SK-N-SH treated with all-trans-retinoic acid at 6 μM for 48 hours (cell line): ENCODE results near the gene ULBP1.

Experiments
- ATAC-seq: fragments of 200-7000 bp; cut with Tn5 transposase; 3 replicates; pipeline ENCODE4 v1.9.1; 2020; ENCODE audit warnings: mild to moderate bottlenecking, moderate library complexity
- BACH2 ChIP-seq: fragments of 250-450 bp; sonication (Bioruptor Pico); IDR thresholded peaks from 2 replicates; pipeline ENCODE4 v1.9.0; 2021; ENCODE audit warnings: mild to moderate bottlenecking, borderline replicate concordance
- CSDC2 ChIP-seq: fragments of 250-450 bp; sonication (Bioruptor Pico); IDR thresholded peaks from 2 replicates; pipeline ENCODE4 v1.5.0; 2020; ENCODE audit warnings: mild to moderate bottlenecking, moderate library complexity
- ESRRG ChIP-seq: fragments of 250-450 bp; sonication (Bioruptor Pico); IDR thresholded peaks from 2 replicates; pipeline ENCODE4 v1.6.1; 2021; ENCODE audit warnings: mild to moderate bottlenecking
- GLIS3 ChIP-seq: fragments of 250-450 bp; sonication (Bioruptor Pico); IDR thresholded peaks from 2 replicates; pipeline ENCODE4 v1.5.0; 2020; ENCODE audit warnings: mild to moderate bottlenecking, moderate library complexity
- ISL1 ChIP-seq: fragments of 250-450 bp; sonication (Bioruptor Pico); IDR thresholded peaks from 2 replicates; pipeline ENCODE4 v2.1.2; 2022; ENCODE audit warnings: mild to moderate bottlenecking, moderate library complexity
- OSR1 ChIP-seq: fragments of 250-450 bp; sonication (Bioruptor Pico); IDR thresholded peaks from 2 replicates; pipeline ENCODE4 v1.8.0; 2022; ENCODE audit warnings: moderate library complexity, mild to moderate bottlenecking, inconsistent platforms
- PPARA ChIP-seq: fragments of 250-450 bp; sonication (Bioruptor Pico); IDR thresholded peaks from 2 replicates; pipeline ENCODE4 v1.5.0; 2020; ENCODE audit warnings: mild to moderate bottlenecking, borderline replicate concordance
- RARB ChIP-seq: fragments of 250-450 bp; sonication (Bioruptor Pico); IDR thresholded peaks from 2 replicates; pipeline ENCODE4 v1.8.0; 2021; ENCODE audit warnings: mild to moderate bottlenecking, moderate library complexity
- SNAI2 ChIP-seq: fragments of 250-450 bp; sonication (Bioruptor Pico); IDR thresholded peaks from 2 replicates; pipeline ENCODE4 v1.5.0; 2020; ENCODE audit warnings: mild to moderate bottlenecking, moderate library complexity
- TCF4 ChIP-seq: fragments of 250-450 bp; sonication (Bioruptor Pico); IDR thresholded peaks from 2 replicates; pipeline ENCODE4 v1.8.0; 2021; ENCODE audit warnings: mild to moderate bottlenecking, moderate library complexity, borderline replicate concordance
- ZC3H10 ChIP-seq: fragments of 250-450 bp; sonication (Bioruptor Pico); IDR thresholded peaks from 2 replicates; pipeline ENCODE4 v1.5.1; 2021; ENCODE audit warnings: mild to moderate bottlenecking, moderate library complexity
- ZFP3 ChIP-seq: fragments of 250-450 bp; sonication (Bioruptor Pico); IDR thresholded peaks from 2 replicates; pipeline ENCODE4 v1.5.0; 2020; ENCODE audit warnings: mild to moderate bottlenecking, moderate library complexity
- ZFP30 ChIP-seq: fragments of 450-650 bp; formaldehyde crosslinking; IDR thresholded peaks from 2 replicates; pipeline ENCODE4 v1.5.0; 2022; ENCODE audit warnings: mild to moderate bottlenecking, moderate library complexity
- ZNF565 ChIP-seq: fragments of 450-650 bp; formaldehyde crosslinking; conservative IDR thresholded peaks from 2 replicates; pipeline ENCODE4 v1.5.0; 2020; ENCODE audit warnings: low read depth, mild to moderate bottlenecking, moderate library complexity
- ZNF70 ChIP-seq: fragments of 450-650 bp; formaldehyde crosslinking; IDR thresholded peaks from 2 replicates; pipeline ENCODE4 v1.5.0; 2020; ENCODE audit warnings: mild to moderate bottlenecking, moderate library complexity
- ZNF8 ChIP-seq: fragments of 450-650 bp; formaldehyde crosslinking; IDR thresholded peaks from 2 replicates; pipeline ENCODE4 v1.5.0; 2020; ENCODE audit warnings: mild to moderate bottlenecking, moderate library complexity
- TF ChIP-seq, protein P1 (sequence below): fragments of 250-450 bp; sonication (Bioruptor Pico); IDR thresholded peaks from 2 replicates; pipeline ENCODE4 v1.5.0; 2020; ENCODE audit warnings: mild to moderate bottlenecking, moderate library complexity
- TF ChIP-seq, protein P2 (sequence below): fragments of 250-450 bp; sonication (Bioruptor Pico); IDR thresholded peaks from 2 replicates; pipeline ENCODE4 v1.5.1; 2021; ENCODE audit warnings: mild to moderate bottlenecking, moderate library complexity
- TF ChIP-seq, protein P3 (sequence below): fragments of 250-450 bp; sonication (Bioruptor Pico); IDR thresholded peaks from 2 replicates; pipeline ENCODE4 v1.8.0; 2020; ENCODE audit warnings: mild to moderate bottlenecking, moderate library complexity, borderline replicate concordance
- TF ChIP-seq, protein P4 (sequence below): fragments of 250-450 bp; sonication (Bioruptor Pico); IDR thresholded peaks from 2 replicates; pipeline ENCODE4 v1.5.1; 2020; ENCODE audit warnings: low read depth, mild to moderate bottlenecking, moderate library complexity

The ULBP1 gene

DNA sequence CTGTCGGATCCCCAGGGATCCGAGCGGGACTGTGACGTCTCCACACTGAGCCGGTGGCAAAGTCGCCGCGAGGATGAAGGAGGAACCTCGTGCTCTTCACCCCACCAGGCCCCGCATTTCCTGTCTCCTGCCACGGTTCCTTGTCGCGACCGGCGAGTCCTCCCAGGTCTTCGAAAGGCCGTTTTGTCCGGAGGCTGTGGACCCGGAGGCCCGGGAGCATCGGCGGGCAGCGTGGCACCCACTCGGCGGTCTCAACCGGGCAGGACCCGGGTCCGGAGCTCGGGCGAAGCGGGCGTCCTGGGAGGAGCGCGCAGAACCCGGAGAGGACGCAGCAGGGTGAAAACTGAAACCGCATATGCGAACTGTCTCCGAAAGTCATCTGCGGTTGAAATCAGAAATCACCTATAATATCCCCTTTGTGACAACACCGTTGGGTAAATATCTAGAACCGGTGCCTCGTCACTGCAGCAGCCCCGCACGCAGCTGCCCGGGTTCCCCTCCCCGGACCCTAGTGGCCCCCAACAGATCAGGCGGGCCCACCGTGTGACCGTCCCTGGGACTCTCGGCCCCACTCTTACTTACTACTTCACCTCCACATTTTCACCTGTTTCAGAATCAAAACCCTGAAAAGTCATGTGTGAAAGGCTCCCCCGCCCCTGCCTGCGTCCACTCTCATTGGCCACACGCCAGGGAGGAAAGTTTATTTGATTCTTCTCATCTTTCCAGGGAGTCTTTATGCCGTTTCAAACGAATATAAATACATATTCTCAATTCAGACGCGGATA lies 25.0 kb upstream of the ULBP1 start:
- peak; percentile 10; the same call in 1 of the 3 replicates for ATAC-seq
- no peak for TF ChIP-seq RARB (CRISPR knock-in tag)
- TF ChIP-seq, protein P1, sequence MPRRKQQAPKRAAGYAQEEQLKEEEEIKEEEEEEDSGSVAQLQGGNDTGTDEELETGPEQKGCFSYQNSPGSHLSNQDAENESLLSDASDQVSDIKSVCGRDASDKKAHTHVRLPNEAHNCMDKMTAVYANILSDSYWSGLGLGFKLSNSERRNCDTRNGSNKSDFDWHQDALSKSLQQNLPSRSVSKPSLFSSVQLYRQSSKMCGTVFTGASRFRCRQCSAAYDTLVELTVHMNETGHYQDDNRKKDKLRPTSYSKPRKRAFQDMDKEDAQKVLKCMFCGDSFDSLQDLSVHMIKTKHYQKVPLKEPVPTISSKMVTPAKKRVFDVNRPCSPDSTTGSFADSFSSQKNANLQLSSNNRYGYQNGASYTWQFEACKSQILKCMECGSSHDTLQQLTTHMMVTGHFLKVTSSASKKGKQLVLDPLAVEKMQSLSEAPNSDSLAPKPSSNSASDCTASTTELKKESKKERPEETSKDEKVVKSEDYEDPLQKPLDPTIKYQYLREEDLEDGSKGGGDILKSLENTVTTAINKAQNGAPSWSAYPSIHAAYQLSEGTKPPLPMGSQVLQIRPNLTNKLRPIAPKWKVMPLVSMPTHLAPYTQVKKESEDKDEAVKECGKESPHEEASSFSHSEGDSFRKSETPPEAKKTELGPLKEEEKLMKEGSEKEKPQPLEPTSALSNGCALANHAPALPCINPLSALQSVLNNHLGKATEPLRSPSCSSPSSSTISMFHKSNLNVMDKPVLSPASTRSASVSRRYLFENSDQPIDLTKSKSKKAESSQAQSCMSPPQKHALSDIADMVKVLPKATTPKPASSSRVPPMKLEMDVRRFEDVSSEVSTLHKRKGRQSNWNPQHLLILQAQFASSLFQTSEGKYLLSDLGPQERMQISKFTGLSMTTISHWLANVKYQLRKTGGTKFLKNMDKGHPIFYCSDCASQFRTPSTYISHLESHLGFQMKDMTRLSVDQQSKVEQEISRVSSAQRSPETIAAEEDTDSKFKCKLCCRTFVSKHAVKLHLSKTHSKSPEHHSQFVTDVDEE (CRISPR knock-in tag) = no peak
- no peak for TF ChIP-seq ZFP30
- TF ChIP-seq, protein P2, sequence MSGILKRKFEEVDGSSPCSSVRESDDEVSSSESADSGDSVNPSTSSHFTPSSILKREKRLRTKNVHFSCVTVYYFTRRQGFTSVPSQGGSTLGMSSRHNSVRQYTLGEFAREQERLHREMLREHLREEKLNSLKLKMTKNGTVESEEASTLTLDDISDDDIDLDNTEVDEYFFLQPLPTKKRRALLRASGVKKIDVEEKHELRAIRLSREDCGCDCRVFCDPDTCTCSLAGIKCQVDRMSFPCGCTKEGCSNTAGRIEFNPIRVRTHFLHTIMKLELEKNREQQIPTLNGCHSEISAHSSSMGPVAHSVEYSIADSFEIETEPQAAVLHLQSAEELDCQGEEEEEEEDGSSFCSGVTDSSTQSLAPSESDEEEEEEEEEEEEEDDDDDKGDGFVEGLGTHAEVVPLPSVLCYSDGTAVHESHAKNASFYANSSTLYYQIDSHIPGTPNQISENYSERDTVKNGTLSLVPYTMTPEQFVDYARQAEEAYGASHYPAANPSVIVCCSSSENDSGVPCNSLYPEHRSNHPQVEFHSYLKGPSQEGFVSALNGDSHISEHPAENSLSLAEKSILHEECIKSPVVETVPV (CRISPR knock-in tag) = no peak

DNA sequence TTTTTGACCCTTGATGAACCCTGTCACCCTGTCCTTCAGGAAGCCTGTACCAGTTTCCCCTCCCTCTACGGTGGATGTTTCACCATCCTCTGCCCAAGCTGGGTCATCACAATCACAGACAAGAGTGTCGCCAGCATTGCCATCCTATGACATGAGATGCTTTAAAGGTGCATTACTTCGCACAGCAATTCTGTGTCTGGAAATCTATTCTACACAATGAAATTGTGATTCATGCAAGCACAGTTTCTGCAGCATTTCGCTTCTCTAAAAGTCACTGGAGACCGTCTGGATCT lies 24.4 kb upstream of the ULBP1 start:
- TF ChIP-seq CSDC2 = no peak
- TF ChIP-seq, all 23 proteins: peak for 0
- no peak for ATAC-seq

DNA sequence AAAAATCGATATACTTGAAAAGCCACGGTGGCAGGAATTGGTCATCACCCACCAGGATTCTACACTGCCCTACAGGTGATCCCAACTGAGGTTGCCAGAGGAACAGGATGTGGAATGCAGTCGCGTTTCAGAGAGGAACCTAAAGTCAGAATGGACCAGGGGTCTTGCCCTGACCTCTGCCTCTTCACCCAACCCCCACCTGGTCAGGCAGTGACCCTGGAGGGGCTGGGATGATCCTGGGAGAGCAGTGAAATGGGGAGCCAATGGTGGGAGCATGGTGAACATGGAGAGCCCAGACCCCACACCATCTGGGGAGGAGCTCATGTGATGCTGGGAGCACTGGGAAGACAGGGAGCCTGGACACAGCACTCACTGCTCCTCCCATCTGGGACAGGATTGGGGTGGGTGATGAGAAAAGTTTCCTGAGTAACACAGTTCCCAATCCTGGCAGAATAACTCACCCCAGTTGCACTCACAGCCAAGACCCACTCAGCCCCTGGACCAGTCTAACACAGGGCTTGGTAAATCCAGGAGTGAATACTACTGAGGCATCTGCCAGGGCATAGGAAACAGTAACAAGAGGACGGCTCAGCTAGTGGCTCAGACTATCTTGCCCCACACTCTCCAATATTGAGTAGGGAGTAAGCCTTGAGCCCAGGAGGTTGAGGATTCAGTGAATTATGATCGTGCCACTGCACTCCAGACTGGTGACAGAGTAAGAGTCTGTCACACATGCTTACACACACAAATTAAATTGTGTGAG lies 23.7 kb upstream of the ULBP1 start:
- no peak for TF ChIP-seq ESRRG (CRISPR knock-in tag)
- TF ChIP-seq ZC3H10 (CRISPR knock-in tag) = no peak
- TF ChIP-seq, protein P3, sequence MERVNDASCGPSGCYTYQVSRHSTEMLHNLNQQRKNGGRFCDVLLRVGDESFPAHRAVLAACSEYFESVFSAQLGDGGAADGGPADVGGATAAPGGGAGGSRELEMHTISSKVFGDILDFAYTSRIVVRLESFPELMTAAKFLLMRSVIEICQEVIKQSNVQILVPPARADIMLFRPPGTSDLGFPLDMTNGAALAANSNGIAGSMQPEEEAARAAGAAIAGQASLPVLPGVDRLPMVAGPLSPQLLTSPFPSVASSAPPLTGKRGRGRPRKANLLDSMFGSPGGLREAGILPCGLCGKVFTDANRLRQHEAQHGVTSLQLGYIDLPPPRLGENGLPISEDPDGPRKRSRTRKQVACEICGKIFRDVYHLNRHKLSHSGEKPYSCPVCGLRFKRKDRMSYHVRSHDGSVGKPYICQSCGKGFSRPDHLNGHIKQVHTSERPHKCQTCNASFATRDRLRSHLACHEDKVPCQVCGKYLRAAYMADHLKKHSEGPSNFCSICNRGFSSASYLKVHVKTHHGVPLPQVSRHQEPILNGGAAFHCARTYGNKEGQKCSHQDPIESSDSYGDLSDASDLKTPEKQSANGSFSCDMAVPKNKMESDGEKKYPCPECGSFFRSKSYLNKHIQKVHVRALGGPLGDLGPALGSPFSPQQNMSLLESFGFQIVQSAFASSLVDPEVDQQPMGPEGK = no peak
- TF ChIP-seq PPARA = no peak
- TF ChIP-seq OSR1 = no peak
- no peak for TF ChIP-seq GLIS3 (CRISPR knock-in tag)
- TF ChIP-seq, protein P1 (CRISPR knock-in tag) = no peak
- TF ChIP-seq ZNF8 (CRISPR knock-in tag) = no peak
- no peak for TF ChIP-seq TCF4 (CRISPR knock-in tag)
- no peak for TF ChIP-seq ZNF70 (CRISPR knock-in tag)
- no peak for TF ChIP-seq ISL1 (CRISPR knock-in tag)
- TF ChIP-seq, protein P2 (CRISPR knock-in tag) = no peak
- TF ChIP-seq ZFP3 (CRISPR knock-in tag) = no peak
- TF ChIP-seq, protein P4, sequence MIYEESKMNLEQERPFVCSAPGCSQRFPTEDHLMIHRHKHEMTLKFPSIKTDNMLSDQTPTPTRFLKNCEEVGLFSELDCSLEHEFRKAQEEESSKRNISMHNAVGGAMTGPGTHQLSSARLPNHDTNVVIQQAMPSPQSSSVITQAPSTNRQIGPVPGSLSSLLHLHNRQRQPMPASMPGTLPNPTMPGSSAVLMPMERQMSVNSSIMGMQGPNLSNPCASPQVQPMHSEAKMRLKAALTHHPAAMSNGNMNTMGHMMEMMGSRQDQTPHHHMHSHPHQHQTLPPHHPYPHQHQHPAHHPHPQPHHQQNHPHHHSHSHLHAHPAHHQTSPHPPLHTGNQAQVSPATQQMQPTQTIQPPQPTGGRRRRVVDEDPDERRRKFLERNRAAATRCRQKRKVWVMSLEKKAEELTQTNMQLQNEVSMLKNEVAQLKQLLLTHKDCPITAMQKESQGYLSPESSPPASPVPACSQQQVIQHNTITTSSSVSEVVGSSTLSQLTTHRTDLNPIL = no peak
- TF ChIP-seq ZNF565 (CRISPR knock-in tag) = no peak
- no peak for TF ChIP-seq RARB (CRISPR knock-in tag)
- TF ChIP-seq SNAI2 (CRISPR knock-in tag) = no peak
- TF ChIP-seq BACH2 = no peak
- ATAC-seq = no peak
